IPS-18c (cell line): Measurements from ENCODE around the gene PAM16.

Experiments
- H3K4me3 ChIP-seq: 2 replicates; pipeline ENCODE4 v1.7.0; 2013; ENCODE audit warnings: low read depth, mild to moderate bottlenecking, low read length, moderate library complexity; ENCODE audit not compliant: insufficient read depth
- H3K9me3 ChIP-seq: one replicate; pipeline ENCODE4 v1.6.1; 2013; ENCODE audit warnings: mild to moderate bottlenecking, low read length, moderate library complexity; ENCODE audit not compliant: control insufficient read depth, insufficient read depth

Gene PAM16

DNA sequence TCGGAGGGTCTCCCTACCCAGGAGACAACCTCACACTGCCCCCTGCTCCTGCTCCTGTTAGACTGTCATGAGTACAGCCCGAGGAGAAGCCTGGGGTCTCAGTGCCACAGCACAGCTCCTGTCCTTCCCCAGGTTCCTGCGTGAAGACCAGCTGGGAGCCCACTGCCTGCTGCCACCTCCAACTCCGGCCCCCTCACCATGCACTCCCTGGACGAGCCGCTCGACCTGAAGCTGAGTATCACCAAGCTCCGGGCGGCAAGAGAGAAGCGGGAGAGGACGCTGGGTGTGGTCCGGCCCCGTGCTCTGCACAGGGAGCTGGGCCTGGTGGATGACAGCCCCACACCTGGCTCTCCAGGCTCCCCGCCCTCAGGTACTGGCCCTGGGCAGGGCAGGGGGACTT lies 19.0 kb downstream of the PAM16 start:
- no peaks in the 10 kb centered on the region for H3K9me3 ChIP-seq

DNA sequence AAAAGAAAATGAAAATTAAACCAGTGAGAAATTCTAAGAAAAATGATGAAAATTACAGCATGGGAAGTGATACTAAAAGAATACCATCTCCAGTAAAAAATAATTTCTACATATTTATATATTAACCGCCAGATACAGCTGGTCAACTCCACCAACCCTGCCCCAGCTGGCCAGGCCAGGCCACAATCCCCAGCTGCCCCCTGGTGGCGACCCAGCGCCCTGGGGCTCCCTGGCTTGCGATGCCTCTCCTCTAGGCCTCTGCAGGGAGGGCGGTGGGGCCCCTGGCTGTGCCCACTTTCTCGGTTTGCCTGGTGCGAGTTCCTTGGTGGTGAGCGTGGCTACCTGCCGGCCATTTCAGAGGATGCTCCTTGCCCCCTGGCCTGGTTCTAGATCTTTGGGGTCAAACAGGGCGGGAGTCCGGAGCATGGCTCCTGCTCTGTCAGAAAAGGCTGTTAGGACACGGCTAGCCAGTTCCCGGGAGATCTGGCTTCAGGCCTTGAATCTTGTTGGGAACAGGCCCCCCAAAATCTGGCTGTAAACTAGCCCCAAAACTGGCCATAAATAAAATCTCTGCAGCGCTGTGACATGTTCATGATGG lies 20.7 kb downstream of the PAM16 start:
- H3K4me3 ChIP-seq, result no peak overlapping the region
- no peaks in the 10 kb centered on the region for H3K9me3 ChIP-seq

More for the DNA sequence above, 19.0 kb downstream of the PAM16 start:
- H3K4me3 ChIP-seq, result no peak overlapping the region

- no peak overlapping the region; the same call in 1 of the 2 replicates for H3K4me3 ChIP-seq
- H3K9me3 ChIP-seq, result no peaks in the 10 kb centered on the region
Observed at GRCh38 chr16:4328782-4329775, 22.0 kb downstream of the PAM16 start.

DNA sequence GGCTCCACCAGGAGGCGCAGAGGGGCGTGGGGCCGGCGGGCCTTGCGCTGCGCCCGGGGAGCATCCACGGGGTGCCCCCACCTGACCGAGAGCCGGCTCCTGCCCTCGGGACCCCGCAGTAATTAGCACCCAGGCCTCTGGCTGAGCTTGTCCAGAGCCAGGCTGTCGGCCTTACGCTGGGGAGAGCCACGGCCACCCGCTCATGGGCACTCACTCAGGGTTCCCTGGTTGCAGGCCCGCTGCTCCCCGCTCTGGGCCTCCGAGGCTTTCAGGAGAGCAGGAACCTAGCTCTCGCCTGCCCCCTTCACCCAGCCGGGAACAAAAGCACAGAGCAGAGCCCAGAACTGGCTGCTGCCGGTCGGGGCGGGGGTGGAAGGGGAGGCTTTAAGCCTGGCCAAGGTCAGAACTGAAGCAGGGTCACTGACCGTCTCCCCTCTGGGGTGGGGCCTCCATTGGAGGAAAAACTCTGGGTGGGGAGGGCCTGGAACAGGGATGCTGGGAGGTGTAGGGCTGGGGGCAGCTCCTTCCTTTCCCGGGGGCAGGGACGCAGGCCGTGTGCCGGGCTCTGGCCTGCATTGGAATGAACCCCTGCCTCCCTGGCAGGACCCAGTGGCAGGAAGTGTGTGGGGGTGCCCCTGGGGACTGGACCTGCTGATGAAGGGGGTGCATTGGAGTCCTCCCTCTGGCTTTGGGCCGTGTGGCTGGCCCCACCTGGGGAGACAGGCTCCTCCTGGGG lies 22.9 kb downstream of the PAM16 start:
- Histone ChIP-seq H3K9me3 (no peaks in the 10 kb centered on the region), H3K4me3 (peak overlapping the region; percentile 43)

GRCh38 chr16:4327386-4328045 lies 23.6 kb downstream of the PAM16 start:
- peak overlapping the region; percentile 43; the same call in 1 of the 2 replicates for H3K4me3 ChIP-seq

GRCh38 chr16:4325253-4325758 lies 25.8 kb downstream of the PAM16 start:
- no peaks in the 10 kb centered on the region for H3K9me3 ChIP-seq
- H3K4me3 ChIP-seq, result no peak overlapping the region

More at GRCh38 chr16:4327386-4328045, 23.6 kb downstream of the PAM16 start:
- no peaks in the 10 kb centered on the region for H3K9me3 ChIP-seq

GRCh38 chr16:4324492-4325252 lies 26.4 kb downstream of the PAM16 start:
- 0 out of 2 replicates have a peak overlapping the region, but pooled peaks have one; percentile 24 for H3K4me3 ChIP-seq
- no peaks in the 10 kb centered on the region for H3K9me3 ChIP-seq

DNA sequence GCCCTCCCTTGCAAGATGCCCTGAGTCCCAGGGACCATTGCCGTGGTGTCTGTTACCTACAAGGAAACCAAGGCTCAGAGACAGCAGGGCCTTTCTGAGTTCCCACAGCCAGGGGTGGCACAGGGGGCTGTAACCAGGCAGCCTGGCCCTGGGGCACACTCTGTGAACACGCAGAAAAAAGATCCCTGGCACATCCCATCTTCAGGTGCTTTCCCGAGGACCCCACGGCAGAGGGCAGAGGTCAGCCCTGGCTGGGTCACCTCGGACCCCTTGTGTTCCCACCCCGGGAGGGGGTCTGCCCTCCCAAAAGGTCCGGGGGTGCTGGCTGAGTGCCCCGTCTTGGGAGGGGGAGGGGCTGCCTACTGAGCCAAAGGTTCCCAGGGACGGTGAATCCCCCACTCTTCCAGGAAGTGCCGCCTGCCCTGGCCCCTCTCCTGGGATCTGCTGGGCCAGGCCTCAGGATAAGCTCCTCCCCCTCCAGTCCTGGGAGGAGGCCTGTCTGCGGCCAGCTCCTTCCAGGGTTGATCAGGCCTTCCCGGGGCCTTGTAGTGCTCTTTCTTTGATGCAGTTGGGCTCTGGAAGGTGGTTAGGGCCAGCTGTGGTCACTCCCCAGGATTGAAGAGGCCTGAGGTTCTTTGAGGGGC lies 27.2 kb downstream of the PAM16 start:
- Histone ChIP-seq H3K4me3 (0 out of 2 replicates have a peak overlapping the region, but pooled peaks have one; percentile 24), H3K9me3 (no peaks in the 10 kb centered on the region)

DNA sequence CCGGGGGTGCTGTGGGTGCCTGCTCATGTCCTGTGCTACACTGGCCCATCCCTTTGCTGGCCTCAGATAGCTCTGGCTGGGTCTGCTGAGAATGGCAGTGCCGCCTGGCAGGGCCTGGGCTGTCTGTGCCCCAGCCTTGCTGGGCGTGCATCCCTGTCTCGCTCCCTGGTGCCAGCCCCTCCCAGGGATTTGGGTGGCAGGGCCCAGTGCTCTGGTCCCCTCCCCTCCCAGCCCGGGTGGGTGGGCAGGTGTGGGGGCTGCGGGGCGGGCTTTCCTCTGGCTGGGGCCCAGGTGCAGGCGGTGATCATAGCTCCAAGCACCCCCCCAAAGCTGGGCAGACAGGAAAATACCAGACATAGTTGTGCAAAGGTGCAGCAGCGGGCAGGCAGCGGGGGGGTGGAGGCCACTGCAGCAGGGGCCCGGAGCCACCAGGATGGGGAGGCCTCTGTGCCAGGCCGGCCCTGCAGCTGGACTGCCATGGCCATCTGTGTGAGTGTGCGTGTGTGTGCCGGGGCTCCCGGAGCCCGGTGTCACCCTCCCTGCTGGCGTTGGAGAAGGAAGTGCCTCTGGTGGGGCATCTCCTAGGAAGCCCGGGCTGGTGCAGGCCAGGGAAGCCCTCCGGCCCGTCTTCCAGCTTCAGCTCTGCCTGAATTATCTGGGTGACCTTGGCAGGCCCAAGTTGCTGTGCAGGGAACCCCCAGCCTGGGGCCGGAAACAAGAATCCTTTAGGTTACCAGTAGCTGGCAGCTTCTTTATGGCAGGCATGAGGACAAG lies 27.9 kb downstream of the PAM16 start:
- no peak overlapping the region for H3K4me3 ChIP-seq
- H3K9me3 ChIP-seq, result no peaks in the 10 kb centered on the region

DNA sequence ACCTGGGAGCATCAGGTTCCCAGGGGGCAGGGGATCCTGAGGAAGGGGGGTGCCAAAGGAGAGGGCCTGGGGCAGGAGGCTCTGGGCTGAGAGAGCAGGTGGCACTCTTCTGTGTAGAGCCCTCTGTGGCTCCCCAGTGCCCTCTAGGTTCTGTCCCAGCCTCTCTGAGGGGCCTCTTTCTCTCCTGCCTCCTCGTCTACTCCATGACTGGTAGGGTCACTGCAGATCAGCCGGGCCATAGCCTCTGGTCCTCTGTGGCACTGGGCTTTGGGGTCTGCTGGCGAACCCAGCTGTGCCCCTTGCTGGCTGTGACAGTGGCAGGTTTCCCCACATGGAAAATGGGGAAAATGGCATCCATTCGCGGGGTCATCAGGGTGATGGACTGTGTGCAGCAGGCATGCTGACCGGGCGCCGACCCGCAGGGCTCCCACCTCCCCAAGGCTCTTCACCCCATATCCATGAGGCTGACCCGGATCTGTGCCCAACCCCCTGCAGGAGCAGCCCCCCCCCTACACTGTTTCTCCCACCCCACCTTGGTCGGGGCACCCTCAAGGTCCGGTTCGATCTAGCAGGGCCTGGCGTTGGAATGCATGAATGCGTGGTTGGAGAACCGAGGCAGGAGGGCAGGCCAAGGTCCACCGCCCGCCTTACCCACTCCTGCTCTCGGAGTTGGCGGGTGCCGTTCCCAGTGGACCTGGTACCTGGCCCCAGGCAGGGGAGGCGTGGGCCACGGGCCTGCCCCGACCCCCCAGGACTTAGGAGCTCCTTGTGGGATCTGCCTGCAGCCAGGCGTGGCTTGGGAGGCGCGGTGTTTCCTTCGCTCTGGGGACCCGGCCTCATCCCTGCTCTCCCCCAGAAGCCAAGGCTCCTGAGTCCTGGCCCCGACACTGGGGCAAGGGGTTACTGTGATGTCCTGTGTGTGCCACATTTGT lies 28.7 kb downstream of the PAM16 start:
- H3K4me3 ChIP-seq, result no peak overlapping the region

GRCh38 chr16:4321286-4322120 lies 29.6 kb downstream of the PAM16 start:
- Histone ChIP-seq H3K9me3 (no peaks in the 10 kb centered on the region), H3K4me3 (no peak overlapping the region)

More for the DNA sequence above, 28.7 kb downstream of the PAM16 start:
- H3K9me3 ChIP-seq, result no peaks in the 10 kb centered on the region

- H3K9me3 ChIP-seq, result no peaks in the 10 kb centered on the region
- H3K4me3 ChIP-seq, result no peak overlapping the region
Observed at GRCh38 chr16:4320571-4321137, 30.5 kb downstream of the PAM16 start.
